ENCODE measurements around the gene PABPC1L. TPM values are rescaled to one million over a fixed set of nuclear protein-coding genes. Genes with fewer than 3 reads are reported as not detected.

PABPC1L gene
- total RNA-seq, 6 donors from 2014 or later, result 15.7 to 130 (median 43.7) TPM

DNA sequence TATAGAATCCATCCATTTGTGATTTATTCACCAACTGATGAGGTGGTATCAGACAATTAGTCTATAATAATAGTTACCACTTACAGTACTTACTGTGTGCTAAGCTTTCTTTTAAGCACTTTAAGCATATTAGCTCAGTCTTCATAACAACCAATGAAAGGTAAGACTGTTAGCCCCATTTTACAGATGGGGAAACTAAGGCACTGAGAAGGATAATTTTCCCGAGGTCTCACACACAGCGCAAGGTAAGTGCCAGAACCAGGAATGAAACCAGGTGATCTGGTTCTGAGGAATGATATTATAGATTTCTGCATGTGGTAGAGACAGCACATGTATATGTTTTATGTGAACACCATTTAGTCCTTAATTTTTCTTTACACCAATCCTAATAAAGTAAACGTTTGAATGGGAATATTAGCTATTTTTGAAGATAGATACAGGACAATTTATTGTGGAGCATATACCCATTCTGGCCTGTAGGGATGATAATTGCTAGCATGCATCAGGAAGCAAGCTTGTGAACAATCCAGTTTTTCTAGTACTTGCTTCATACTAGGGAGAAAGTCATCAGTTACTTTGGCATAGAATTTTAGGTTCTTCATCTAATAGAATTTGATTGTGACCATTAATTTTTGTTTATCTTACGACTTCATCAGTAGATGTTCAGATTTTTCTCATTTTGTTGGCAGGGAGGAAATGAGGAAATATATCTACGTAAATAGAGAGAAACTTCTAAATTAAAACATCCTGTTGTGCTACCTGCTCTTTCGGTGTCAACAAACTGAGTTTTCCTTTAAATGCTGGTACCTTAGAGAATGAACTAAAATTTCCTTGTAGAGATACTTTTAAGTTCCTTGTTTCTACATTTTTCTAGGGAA, 21.4 kb upstream of the PABPC1L start:
- DNase-seq (no peak), ATAC-seq (ENCODE audit: low FRiP score in 2 of 2) (no peak)
- TF ChIP-seq, protein P1, sequence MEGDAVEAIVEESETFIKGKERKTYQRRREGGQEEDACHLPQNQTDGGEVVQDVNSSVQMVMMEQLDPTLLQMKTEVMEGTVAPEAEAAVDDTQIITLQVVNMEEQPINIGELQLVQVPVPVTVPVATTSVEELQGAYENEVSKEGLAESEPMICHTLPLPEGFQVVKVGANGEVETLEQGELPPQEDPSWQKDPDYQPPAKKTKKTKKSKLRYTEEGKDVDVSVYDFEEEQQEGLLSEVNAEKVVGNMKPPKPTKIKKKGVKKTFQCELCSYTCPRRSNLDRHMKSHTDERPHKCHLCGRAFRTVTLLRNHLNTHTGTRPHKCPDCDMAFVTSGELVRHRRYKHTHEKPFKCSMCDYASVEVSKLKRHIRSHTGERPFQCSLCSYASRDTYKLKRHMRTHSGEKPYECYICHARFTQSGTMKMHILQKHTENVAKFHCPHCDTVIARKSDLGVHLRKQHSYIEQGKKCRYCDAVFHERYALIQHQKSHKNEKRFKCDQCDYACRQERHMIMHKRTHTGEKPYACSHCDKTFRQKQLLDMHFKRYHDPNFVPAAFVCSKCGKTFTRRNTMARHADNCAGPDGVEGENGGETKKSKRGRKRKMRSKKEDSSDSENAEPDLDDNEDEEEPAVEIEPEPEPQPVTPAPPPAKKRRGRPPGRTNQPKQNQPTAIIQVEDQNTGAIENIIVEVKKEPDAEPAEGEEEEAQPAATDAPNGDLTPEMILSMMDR (IDR thresholded peaks at IDR 0.05), result peak; percentile 21 to 52 (median 31)
- no peak for TF ChIP-seq POLR2A (IDR thresholded peaks at IDR 0.05)
- TF ChIP-seq POLR2AphosphoS5 (IDR thresholded peaks at IDR 0.05), result no peak
- TF ChIP-seq EP300 (IDR thresholded peaks at IDR 0.05), result no peak
- 54 to 58% methylated on average over 6 of the region's 6 CpGs for WGBS, 2 donors
- Histone ChIP-seq H3K27ac (peak overlapping the region in 1 of 4 donors; percentile 42), H3K4me1 (peaks cover 52 to 71% (median 54%) of the 10 kb centered on the region in 4 donors), H3K9me3 (no peaks in the 10 kb centered on the region), H3K36me3 (no peaks in the 10 kb centered on the region), H3K4me3 (peak overlapping the region in 1 of 4 donors; percentile 3), H3K27me3 (no peaks in the 10 kb centered on the region)

- TF ChIP-seq EP300 (IDR thresholded peaks at IDR 0.05) (no peak), POLR2A (IDR thresholded peaks at IDR 0.05) (no peak), POLR2AphosphoS5 (IDR thresholded peaks at IDR 0.05) (no peak)
- TF ChIP-seq, protein P1 (IDR thresholded peaks at IDR 0.05), result no peak
- H3K27me3 ChIP-seq, result no peaks in the 10 kb centered on the region
- no peak overlapping the region for H3K4me3 ChIP-seq
- ATAC-seq (ENCODE audit: low FRiP score in 2 of 2) (no peak), DNase-seq (no peak)
- no peaks in the 10 kb centered on the region for H3K9me3 ChIP-seq
- no peak overlapping the region for H3K27ac ChIP-seq
- 83 to 86% methylated on average over 1 of the region's 1 CpG for WGBS, 2 donors
- peaks cover 64 to 79% (median 71%) of the 10 kb centered on the region in 4 donors for H3K4me1 ChIP-seq
- peaks cover 0 to 11% (median 0%) of the 10 kb centered on the region in 4 donors for H3K36me3 ChIP-seq
Observed at GRCh38 chr20:44891826-44892225, 18.0 kb upstream of the PABPC1L start.

- 55 to 59% methylated on average over 2 of the region's 2 CpGs for WGBS, 2 donors
- Histone ChIP-seq H3K27me3 (no peaks in the 10 kb centered on the region), H3K36me3 (peaks cover 0 to 12% (median 0%) of the 10 kb centered on the region in 4 donors), H3K9me3 (no peaks in the 10 kb centered on the region), H3K4me1 (peaks cover 54 to 77% (median 65%) of the 10 kb centered on the region in 4 donors), H3K4me3 (no peak overlapping the region), H3K27ac (no peak overlapping the region)
- TF ChIP-seq POLR2AphosphoS5 (IDR thresholded peaks at IDR 0.05), result no peak
- no peak for TF ChIP-seq EP300 (IDR thresholded peaks at IDR 0.05)
- TF ChIP-seq POLR2A (IDR thresholded peaks at IDR 0.05), result no peak
- TF ChIP-seq, protein P1 (IDR thresholded peaks at IDR 0.05), result no peak
- no peak for DNase-seq
- ATAC-seq (ENCODE audit: low FRiP score in 2 of 2), result no peak
Observed at GRCh38 chr20:44894959-44895358, 14.9 kb upstream of the PABPC1L start.

DNA sequence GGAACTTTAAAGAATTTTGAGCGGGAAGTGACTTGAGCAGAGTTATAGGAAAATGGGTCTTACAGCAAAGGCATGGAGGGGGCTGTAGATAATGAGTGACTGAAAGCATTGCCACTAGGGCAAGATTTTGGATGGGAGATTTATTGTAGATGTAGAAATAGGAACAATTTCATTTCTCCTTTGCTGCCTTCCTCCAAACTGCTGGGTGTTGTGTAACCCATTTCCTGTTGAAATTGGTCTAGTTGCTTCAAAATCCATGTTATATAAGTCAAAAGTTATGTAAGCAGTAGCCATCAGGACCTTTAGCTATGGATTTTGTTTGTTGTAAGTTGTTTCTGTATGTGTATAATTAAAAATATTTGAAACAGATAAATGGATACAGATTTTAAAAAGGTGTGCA, 13.3 kb upstream of the PABPC1L start:
- 50 to 67% methylated on average over 1 of the region's 1 CpG for WGBS, 2 donors
- DNase-seq (no peak), ATAC-seq (ENCODE audit: low FRiP score in 2 of 2) (peak in 1 of 2 donors; percentile 61)
- peaks cover 49 to 71% (median 63%) of the 10 kb centered on the region in 4 donors for H3K4me1 ChIP-seq
- H3K27me3 ChIP-seq, result no peaks in the 10 kb centered on the region
- TF ChIP-seq EP300 (IDR thresholded peaks at IDR 0.05) (no peak), POLR2AphosphoS5 (IDR thresholded peaks at IDR 0.05) (no peak), POLR2A (IDR thresholded peaks at IDR 0.05) (no peak)
- TF ChIP-seq, protein P1 (IDR thresholded peaks at IDR 0.05), result no peak
- no peaks in the 10 kb centered on the region for H3K9me3 ChIP-seq
- H3K4me3 ChIP-seq, result no peak overlapping the region
- peaks cover 1 to 27% (median 3%) of the 10 kb centered on the region in 4 donors for H3K36me3 ChIP-seq
- H3K27ac ChIP-seq, result peak overlapping the region in 3 of 4 donors; percentile 12 to 54 (median 34)

Measured in upper lobe of left lung (tissue), 6 donors.